Stimulated activated CD4-positive, alpha-beta T cell treated with anti-CD3 and anti-CD28 coated beads, TNF-alpha, amount 100 ng/mL, for 24 hours (primary cell): ENCODE data around the gene GADD45G.

Source experiments
- DNase-seq, 3 experiments: peaks; one replicate each; pipeline ENCODE4 v3.0.0-alpha.2; 2020; ENCODE audit warnings: low read depth in 3 of 3

The GADD45G gene

DNA sequence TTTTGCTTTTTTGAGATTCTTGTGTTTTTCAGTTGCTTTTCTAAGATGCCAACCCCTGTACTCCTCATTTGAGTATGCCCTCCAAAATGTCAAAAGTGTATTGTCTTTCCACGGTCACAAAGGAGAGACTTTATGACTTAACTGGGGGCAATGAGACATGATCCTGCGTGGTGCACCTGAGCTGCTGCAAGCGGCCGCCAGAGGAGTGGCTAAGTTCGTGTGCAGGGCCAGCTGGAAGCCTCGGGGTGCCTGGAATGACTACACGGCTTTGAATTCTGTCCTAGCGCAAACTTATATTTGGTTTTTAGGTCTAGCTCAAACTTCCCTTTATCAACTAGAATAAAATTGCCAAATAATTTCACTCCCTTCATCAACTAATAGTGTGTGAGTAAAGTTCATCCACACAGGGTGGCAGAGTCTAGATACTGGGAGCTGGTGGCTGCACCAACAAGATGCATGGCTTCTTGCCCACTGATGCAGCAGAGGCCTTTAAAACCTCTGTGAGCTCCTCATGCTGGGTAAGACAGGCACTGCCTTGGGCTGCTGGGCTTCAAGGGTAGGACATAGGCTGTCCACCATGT, 4.7 kb downstream of the GADD45G start:
- DNase-seq = no peak

DNA sequence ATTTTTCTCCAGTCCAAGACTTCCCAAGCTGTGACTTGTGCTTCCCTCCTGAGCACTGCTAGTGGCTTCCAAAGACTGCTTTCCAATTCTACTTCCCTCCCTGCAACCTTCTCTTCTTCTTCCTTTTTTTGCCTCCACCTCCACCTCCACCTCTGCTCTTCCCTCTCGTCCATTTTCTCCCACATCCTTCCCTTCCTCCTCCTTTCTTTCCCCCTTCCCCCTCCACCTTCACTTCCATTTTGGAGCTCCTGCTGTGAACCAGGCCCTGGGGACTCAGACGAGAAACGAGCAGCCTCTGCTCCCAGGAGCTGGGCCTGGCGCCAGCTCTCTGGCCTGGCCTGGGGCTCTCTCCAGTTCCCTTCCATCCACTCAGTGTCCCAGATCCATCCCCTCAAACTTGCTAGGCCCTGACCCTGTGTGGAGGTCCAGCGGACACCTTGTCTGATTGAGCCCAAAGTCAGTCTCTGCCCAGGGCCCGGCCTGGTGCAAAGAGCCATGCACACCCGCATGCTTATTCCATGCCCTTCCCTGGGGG, 5.6 kb downstream of the GADD45G start:
- no peak for DNase-seq

DNA sequence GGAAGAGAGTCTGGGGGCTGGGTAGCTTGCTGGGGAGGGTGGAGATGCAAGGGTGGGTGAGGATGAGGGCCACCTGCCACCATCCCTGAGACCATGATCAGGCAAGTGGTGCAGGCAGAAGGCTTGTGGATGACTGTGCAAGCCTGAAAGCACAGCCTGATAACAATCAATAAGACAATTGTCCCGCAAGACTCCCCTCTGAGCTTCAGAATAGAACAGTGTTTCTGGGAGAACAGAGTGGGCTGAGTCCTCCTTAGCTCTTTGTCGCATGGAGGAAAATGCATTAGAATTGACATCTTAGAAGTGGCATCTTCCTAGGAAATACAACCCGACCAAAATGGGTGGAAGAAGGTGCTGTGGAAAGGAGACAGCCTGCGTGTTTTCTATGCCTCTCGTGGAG, 6.6 kb downstream of the GADD45G start:
- DNase-seq = no peak

DNA sequence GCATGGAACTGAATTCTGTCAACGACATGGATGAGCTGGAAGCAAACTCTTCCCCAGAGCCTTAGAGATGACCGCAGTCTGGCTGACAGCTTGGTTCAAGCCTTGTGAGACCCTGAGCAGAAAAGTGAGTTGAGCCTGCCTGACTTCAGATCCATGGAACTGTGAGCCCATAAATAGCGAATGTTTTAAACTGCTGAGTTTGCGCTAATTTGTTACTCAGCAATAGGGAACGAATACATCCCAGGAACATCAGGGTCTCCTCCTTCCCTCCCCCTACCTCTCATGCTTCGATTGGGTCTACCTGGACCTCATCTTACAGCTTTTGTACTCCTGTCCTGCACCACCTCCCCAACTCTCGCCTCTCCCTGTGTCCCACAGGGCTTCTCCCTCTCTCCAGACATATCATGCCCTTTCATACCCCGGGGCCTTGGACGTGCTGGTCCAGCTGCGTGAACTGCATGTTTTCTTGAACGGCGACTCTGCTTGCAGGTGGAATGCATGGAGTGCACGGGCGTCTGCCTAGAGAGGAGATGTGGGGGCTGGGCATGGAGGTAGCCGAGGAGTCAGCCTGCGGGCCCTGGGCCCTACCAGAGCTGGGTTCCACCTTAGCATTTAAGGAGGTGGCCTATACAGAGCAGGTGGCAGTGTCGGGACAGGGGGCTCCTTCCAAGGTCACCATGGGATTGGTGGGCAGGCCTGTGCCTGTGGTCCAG, 7.9 kb downstream of the GADD45G start:
- DNase-seq = no peak

DNA sequence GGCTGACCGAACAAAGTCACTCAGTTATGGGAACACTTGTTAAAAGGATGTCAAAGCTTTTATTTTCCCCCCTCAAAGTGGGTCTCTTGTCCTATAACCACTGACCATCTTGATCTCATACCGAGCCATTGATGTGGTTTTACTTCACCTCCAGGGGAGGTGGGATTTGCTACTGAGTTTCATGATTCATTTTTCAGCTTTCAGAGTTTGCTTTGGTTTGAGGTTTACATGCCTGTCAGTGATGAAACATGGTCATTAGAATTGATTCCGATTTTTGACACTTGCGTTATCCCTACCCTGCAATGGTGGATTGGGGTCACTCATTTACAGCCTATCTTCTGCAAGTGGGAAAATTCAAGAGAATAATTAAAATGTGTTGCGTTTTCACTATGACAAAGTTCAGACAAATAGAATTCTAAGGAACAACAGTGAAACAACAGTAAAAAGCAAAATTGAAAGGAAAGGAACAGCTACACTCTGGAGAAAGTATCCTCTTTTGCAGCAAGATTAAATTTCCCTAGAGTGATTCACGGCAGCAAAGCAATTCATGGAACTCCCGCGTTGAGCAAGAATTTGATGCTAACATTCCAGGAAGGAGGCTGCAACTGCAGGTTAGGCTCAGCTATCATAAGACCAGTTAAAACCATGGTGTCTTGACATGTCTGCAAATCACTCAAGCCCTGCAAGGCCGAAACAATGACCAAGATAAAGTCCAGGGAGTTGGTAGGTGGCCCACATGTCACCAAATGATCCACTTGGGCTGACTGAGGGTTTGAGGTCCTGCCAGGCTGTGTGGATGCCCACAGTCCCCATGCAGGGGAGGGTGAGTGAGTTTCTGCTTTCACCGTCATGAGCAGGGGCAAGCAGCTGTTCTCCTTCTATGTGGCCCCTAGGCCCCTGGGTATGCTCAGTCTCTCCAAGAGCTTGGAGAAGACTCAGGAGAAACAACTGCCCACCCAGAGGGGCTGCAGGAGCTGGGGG, 9.4 kb downstream of the GADD45G start:
- no peak for DNase-seq

DNA sequence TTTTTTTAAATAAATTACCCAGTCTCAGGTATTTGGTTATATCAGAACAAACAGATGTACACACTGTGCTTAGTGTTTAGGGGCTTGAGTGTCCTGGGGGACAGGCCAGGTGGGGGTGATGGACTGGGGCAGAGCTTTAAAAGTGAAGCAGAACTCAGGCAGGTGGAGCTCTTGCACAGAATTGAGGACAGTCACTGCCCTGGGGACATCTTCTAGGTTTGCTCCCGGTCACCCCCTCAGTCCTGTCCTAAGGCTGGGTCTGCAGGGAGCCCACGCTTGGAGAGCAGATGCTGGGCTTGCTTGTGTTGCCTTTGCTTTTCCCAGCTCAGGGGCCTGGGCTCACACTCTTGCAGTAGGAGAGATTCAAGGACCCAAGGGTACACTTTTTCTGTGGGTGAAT, 10.8 kb downstream of the GADD45G start:
- DNase-seq = no peak

DNA sequence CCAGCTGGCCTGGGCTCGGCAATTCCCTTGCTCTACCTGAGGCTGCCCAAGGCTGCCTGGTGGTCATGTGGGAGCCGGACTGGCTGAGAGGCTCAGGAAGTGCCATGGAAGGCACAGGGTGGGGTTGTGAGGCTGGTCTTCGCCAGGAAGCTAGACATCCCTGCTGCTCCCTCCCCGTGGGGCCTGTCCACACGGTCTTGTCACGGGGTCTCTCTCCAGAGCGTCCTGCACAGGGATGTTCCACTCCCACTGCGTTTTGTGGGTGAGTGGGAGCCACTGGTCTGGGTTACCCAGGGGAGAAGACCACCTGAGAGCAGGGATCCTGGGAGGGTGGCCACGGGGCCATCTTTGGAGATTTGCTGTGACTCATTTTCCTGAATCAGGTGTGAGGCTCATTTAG, 11.6 kb downstream of the GADD45G start:
- no peak for DNase-seq

DNA sequence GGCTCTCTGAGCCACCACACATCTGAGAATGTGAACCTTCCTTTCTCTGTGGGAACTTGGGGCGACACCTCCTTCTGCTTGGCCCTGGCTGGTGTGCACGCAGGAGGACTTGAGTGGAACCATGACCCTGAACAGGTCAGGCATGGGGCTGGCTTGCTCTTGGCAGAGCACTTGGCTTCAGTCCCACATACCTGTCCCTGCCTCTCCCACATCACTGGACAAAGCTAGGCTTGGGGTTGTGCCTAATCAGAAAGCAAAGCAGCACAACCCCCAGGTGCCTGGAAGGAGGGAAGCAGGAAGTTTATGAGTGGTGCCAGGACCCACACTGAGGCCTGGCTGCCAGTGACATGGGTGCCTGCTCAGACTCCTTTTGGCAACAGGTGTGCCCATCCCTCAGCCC, 13.2 kb downstream of the GADD45G start:
- DNase-seq = no peak

DNA sequence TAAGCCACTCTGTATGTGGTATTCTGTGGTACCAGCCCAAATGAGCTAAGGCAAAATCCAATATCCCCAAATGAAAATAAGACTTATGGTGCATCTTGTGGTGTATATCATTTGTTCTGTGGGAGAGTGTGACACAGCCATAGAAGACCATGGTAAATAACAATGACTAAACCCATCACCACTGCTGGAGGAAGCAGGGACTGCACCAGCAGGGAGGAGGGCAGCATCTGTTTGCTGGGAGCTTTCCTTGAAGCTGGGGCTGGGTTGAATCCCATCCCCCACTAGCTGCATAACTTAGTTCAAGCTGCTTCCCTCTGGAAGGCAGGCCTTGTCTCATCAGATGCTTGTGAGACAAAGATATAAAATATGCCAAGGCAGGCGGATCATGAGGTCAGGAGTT, 14.2 kb downstream of the GADD45G start:
- no peak for DNase-seq

DNA sequence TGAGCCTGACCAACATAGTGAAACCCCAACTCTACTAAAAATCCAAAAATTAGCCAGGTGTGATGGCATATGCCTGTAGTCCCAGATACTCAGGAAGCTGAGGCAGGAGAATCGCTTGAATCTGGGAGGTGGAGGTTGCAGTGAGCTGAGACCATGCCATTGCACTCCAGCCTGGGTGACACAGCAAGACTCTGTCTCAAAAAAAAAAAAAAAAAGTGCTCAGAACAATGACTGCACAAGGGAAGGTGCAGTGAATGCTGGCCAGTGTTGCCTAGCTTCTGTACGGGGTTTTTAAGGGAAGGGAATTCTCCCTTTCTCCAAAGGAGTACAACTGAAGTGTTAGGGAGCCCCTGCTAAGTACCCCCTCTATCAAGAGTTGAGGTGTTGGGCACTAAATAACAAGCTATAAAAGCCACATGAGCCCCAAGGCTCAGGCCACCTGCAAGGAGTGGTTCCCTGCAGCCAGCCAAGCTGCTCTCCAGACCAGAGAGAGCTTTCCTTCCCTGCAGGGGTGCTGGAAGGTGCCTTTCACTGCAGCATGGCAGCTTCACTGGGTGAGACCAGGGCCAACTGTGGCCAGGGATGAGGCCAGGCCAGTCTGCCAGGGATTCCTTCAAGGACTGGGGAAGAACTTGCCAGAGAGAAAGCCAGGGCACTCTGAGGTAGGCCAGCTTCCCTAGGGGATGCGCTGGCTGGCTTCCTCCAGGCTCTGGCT, 14.8 kb downstream of the GADD45G start:
- no peak for DNase-seq

DNA sequence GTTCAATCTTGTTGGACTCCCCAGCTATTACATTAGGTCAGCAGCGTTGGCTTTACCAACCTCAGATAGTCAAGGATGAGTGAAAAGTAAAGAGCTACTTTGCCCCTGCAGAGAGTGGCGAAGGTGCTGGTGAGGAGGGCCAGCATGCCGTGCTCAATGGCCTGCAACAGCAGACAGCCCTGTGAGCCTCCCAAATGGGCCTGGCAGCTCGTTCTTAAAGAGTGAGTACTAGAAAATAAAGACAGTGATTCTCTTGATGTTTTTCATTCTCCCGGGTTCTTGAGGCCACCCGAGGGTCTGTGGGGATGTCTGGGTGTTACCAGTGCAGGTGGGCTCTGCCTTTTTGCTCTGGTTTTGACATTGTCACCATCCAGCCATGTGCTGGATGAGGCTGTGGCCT, 16.2 kb downstream of the GADD45G start:
- DNase-seq = no peak

DNA sequence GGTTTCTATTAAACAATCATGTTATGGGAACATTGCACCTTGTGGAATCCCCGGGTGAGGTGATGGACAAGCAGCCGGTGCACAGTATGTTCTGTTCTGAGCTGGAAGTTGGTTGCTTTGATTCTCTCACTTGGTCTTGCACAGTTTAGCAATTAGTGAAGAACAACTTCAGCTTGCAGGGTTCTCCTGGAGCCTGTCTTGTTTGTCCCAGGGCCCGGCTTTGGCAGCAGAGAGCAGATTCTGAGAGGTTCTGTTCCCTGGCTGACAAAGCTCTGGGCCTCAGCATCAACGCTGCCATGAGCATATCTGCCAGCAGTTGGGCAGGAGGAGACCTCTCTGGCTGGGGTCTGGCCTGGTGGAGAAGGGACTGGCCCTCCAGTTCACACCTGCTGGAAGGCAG, 16.9 kb downstream of the GADD45G start:
- DNase-seq = no peak

DNA sequence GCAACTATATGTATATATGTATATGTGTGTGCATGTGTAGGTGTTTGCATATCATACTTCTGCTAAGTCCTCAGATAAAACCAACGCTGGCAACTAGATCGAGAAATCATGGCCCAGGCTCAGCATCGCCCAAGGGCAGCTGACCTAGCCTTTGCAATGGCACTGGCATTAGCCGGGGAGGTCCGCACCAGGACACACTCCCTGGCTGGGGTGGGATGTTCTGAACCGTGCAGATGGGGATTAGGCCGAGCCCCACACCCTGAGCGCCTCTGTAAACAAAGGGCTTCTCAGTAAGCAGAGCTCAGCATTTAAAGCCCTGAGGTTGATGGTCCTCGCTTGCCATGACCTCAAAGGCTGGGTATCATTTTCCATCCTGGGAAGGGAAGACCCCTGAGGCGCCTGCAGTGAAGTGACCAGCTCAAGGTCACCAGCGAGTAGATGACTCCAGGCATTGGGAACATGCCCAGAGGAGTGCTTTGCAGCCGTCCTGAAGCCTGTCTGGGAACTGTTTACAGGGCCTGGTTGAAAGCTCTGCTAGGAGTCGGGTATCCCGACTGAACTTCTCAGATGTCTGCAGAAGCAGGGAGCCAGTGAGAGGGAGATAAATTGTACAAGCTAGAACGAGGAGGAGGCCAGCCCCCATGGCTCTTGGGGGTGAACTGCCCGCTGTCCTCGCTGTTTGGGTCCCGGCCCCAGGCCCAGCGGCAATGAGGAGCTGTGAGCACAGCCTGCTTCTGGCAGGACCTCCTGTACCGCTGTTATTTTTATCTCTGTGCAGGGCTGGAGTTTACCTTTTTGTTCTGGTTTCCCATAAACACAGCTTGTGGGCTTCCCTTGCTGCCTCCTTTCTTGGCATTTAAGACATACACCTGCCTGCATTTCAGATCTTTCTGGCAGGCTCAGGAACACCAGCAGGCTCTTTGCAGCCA, 18.4 kb downstream of the GADD45G start:
- DNase-seq = no peak

DNA sequence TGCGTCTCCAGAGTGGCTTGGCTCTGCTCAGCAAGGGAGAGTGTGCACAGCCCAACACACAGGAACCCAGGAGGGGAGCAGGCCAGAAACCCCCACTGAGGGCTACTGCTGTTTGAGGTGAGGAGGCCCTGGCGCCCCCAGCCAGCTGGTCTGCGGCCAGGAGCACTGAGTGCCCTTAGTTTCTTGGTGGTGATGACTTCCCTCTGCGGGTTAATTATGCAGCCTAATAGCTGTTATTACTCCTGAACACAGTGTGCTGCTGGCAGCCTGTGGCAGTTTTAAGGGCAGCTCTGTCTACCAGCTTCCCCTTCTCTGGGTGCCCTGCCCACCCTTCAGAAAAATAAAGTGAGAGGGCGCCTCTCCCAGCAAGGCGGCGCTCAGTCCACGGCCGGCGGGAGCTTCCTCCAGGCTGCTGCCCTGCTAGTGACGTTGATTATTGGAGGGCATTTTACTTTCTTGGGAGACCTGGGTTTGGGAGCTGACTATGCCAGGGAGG, 19.2 kb downstream of the GADD45G start:
- no peak for DNase-seq

DNA sequence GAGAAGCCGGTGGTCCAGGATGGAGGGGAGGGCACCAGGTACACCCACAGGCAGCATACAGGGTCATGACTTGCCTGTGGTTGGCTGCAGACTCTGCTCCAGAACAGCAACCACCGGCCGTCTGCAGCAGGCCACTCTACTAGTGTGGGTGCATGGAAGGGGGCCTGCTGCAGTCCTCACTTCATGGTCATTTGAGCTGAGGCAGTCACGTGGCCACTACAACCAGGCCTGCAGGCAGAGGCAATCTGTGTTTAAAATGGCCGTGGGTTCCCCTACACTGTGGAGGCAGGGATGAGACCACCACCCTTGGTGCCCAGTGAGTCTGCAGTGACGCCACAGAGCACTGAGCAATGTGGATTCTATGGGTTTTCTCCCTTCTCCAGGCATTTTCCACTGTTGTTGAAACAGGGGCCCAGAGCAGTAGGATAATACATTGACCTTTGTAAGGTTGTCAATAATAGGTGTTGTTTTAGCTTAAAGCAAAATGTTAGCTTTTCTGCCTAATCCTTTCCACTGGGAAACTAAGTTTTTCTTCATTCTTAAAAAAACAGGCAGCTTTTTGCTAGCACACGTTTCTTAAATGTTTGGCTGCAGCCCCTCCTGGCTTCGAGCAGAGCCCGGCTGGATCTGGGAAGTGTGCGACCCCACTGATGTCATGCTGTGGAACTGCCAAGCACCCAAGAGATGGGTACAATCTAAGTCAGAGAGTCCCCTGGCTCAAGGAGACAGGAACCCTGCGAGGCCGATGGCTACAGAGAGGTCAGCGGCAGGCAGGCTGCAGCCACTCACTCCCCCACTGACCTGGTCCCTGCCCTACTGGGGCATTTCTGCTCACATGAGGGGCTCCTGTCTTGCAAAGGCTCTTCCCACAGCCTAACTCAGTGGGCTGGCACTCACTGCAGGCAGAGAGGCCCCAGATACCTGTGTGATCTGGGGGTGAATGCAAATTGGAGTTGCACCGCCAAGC, 21.2 kb downstream of the GADD45G start:
- no peak for DNase-seq

DNA sequence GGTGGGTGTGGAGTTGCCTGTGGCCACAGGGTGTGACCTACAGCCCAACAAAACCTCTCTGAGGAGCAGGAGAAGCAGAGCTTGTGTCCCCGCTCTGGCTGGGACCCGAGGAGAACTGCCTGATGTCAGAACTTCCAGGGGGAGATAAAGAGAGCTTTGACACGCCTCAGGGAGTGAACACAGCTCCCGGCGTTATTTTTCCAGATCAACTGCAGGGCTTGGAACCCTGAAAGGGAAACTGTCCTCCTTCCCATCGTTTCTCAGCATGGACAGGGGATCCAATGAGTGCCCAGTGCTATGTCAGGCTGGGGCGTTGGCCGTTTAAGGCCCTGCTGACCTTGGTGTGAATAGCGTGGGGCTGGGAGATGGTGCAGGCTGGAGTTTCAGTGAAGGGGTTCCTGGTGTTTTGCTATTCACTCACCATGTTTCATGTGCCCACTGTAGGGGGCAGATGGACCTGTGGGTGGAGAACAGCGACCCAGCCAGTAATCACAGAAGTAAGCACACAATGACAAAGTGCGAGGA, 22.0 kb downstream of the GADD45G start:
- DNase-seq = no peak

DNA sequence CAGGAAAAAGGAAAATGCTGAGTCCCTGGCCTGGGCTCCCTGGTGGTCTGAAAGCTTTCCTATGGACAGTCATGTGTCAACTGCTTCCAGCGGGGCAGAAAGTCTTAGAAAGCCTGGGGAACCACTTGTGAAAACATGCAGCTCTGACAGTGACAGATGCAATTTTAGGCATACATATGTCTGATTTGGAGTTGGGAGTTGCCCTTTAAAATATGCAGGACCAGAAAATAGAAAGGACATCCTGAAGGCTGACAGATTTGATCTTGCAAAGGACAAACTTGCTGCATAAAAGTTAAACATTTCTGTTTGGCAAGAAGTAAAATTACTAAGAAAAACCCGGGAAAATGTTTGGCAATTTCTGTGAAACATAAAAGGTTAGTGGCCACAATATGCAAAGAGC, 23.8 kb downstream of the GADD45G start:
- DNase-seq = no peak

DNA sequence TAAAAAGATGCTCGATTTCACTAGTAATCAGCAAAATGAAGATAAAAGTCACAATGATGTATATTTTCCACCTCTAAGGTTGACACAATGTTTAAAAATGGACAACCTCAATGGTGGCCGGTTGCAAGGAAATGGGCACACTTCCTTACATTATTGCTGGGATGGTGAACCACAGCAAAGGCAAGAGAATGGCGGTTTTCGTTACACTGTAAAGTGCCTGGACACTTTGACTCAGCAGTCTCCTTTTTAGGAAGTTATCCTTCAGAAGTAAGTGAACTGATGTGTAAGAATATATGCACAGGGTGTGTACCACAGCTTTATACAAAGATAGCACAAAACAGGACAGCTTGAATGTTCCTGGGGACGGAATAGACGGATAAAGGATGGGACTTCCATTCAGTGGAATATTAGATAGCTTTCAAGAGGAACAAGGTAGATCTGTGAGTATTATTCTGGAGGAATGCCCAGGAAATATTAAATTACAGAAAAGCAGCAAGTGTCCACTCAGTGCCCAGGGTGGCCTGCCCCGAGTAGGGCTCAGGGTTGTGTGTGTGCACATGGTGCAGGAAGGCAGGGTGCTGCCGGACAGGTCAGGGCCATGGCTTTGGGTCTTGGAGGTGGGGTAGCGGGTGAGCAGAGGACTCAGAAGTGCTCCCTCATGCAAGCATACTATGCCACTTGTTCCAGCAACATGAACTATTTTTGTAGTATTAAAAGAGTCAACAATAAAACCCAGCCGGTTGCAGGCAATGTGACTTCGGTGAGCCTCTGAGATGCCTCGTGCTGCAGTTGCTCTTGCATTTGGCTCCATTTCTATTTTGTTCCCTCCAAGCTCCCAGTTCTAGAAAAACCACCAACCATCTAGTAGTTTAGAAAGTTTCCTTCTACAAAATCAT, 24.5 kb downstream of the GADD45G start:
- DNase-seq = no peak
